Measurements from ENCODE around the gene PACSIN1. TPM values are rescaled to one million over a fixed set of nuclear protein-coding genes. Genes with fewer than 3 reads are reported as not detected.

The PACSIN1 gene
- total RNA-seq, 1 experiment from 2014 or later, result 5.0 TPM

GRCh38 chr6:34536959-34537848 is 71.3 kb downstream of the PACSIN1 start:
- H3K27ac ChIP-seq (ENCODE audit: low read depth, low read length), result no peak overlapping the region
- intact Hi-C loops (cut with micrococcal nuclease), result no loop called here
- H3K4me1 ChIP-seq (ENCODE audit: control insufficient read depth in 1 of 2, insufficient read depth in 2 of 2, low read length in 2 of 2), result peaks cover 3 to 7% of the 10 kb centered on the region in 2 experiments; a peak in 2 of 4 replicates
- H3K9me3 ChIP-seq (ENCODE audit: control insufficient read depth in 1 of 2, insufficient read depth in 1 of 2, low read depth in 1 of 2, low read length in 2 of 2), result no peaks in the 10 kb centered on the region
- ChIA-PET CTCF (no interaction called here), POLR2A (no interaction called here), RAD21 (ENCODE audit: low non-redundant PET in 1 of 2, low total read pairs in 2 of 2, uncharacterized antibody in 2 of 2, unreplicated experiment in 2 of 2) (no interaction called here)
- no peaks in the 10 kb centered on the region for H3K27me3 ChIP-seq (ENCODE audit: insufficient read depth, low read length)
- H3K9me2 ChIP-seq (ENCODE audit: insufficient read depth), result no peaks in the 10 kb centered on the region
- ATAC-seq, result no peak
- no peaks in the 10 kb centered on the region for H3K79me2 ChIP-seq (ENCODE audit: insufficient read depth, low read length)
- H3K4me2 ChIP-seq (ENCODE audit: low read length), result no peak overlapping the region
- H3K36me3 ChIP-seq (ENCODE audit: control insufficient read depth in 1 of 2, insufficient read depth in 2 of 2, low read length in 2 of 2), result no peaks in the 10 kb centered on the region
- no TSS peak for BruUV-seq (replicated peaks)
- H3K4me3 ChIP-seq (replicated peaks in 1 of 2; ENCODE audit: low read depth in 1 of 2, low read length in 2 of 2), result no peak overlapping the region
- DNase-seq (ENCODE audit: low read depth, low spot score), result no peak
- H4K20me1 ChIP-seq (ENCODE audit: insufficient read depth), result no peaks in the 10 kb centered on the region
- TF ChIP-seq SRF (IDR thresholded peaks at IDR 0.05; ENCODE audit: low read depth), result no peak
- TF ChIP-seq EGR1 (IDR thresholded peaks at IDR 0.05; ENCODE audit: low read depth), result no peak
- no peak for TF ChIP-seq RAD21 (IDR thresholded peaks at IDR 0.05; ENCODE audit: low read depth)
- TF ChIP-seq JUND (IDR thresholded peaks at IDR 0.05), result no peak
- no peak for TF ChIP-seq REST (IDR thresholded peaks at IDR 0.05; ENCODE audit: low read depth)
- no peak for TF ChIP-seq POLR2AphosphoS5 (IDR thresholded peaks at IDR 0.05; ENCODE audit: low read depth, low read length)
- no peak for TF ChIP-seq TCF7L2 (IDR thresholded peaks at IDR 0.05; ENCODE audit: borderline replicate concordance, extremely low read depth, insufficient read depth, insufficient read length)
- no peak for TF ChIP-seq ZNF274 (IDR thresholded peaks at IDR 0.05; ENCODE audit: low read depth, low read length)
- TF ChIP-seq EZH2phosphoT487 (IDR thresholded peaks at IDR 0.05; ENCODE audit: borderline replicate concordance), result no peak
- TF ChIP-seq CBX3 (IDR thresholded peaks at IDR 0.05; ENCODE audit: low read depth), result no peak
- TF ChIP-seq EZH2 (IDR thresholded peaks at IDR 0.05), result no peak
- no peak for TF ChIP-seq SIN3A (IDR thresholded peaks at IDR 0.05; ENCODE audit: low read depth)
- TF ChIP-seq CTCF (IDR thresholded peaks at IDR 0.05 in 2 of 3, conservative IDR thresholded peaks at IDR 0.05 in 1 of 3; ENCODE audit: borderline replicate concordance in 1 of 3, insufficient read depth in 1 of 3, low read depth in 2 of 3, low read length in 2 of 3), result no peak
- H3K9ac ChIP-seq (ENCODE audit: low read length), result no peak overlapping the region
- H2AFZ ChIP-seq (ENCODE audit: low read depth, low read length, poor library complexity, severe bottlenecking), result no peak overlapping the region
